ENCODE results near the gene TOP3B. TPM values are rescaled to one million over a fixed set of nuclear protein-coding genes. Genes with fewer than 3 reads are reported as not detected.

The TOP3B gene
- total RNA-seq, 1 donor from 2014 or later: 83.5 TPM

DNA sequence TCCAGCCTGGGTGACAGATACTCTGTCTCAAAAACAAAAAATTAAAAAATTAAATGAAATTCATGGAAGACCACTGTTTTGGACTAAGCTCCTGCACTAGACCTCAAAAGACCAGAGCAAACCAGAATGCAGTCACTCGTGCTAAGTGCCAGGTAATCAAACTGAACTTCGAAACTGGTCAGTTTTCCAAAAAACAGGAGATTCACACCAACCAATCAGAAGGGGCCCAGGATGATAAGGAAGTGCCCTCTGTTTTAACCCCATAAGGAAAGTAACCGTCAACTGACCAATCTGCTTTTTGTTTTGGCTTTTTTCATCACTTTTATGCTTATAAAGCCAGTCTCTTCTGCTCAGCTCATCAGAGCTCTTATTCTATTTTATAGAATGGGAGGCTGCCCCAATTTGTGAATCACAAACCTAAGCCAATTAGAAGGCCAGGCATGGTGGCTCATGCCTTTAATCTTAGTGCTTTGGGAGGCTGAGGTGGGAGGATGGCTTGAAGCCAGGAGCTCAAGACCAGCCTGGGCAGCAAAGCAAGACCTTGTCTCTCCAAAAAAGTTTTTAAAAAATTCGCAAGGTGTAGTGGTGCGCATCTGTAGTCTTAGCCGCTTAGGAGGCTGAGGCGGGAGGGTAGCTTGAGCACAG, 10.1 kb upstream of the TOP3B start:
- H3K4me1 Mint-ChIP-seq (ENCODE audit: low read depth, unreplicated experiment): peaks cover 8% of the 10 kb centered on the region
- H3K36me3 Mint-ChIP-seq (ENCODE audit: unreplicated experiment): peaks cover 8% of the 10 kb centered on the region
- peaks cover 10% of the 10 kb centered on the region for H3K27me3 Mint-ChIP-seq (ENCODE audit: unreplicated experiment)
- no peak for DNase-seq
- H3K9me3 Mint-ChIP-seq (ENCODE audit: unreplicated experiment): no peaks in the 10 kb centered on the region
- H3K27ac Mint-ChIP-seq (ENCODE audit: unreplicated experiment): no peak overlapping the region
- no peak overlapping the region for H3K4me3 Mint-ChIP-seq (ENCODE audit: unreplicated experiment)
- TF ChIP-seq, protein P1, sequence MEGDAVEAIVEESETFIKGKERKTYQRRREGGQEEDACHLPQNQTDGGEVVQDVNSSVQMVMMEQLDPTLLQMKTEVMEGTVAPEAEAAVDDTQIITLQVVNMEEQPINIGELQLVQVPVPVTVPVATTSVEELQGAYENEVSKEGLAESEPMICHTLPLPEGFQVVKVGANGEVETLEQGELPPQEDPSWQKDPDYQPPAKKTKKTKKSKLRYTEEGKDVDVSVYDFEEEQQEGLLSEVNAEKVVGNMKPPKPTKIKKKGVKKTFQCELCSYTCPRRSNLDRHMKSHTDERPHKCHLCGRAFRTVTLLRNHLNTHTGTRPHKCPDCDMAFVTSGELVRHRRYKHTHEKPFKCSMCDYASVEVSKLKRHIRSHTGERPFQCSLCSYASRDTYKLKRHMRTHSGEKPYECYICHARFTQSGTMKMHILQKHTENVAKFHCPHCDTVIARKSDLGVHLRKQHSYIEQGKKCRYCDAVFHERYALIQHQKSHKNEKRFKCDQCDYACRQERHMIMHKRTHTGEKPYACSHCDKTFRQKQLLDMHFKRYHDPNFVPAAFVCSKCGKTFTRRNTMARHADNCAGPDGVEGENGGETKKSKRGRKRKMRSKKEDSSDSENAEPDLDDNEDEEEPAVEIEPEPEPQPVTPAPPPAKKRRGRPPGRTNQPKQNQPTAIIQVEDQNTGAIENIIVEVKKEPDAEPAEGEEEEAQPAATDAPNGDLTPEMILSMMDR (IDR thresholded peaks at IDR 0.05; ENCODE audit: partially characterized antibody, unreplicated experiment): no peak

DNA sequence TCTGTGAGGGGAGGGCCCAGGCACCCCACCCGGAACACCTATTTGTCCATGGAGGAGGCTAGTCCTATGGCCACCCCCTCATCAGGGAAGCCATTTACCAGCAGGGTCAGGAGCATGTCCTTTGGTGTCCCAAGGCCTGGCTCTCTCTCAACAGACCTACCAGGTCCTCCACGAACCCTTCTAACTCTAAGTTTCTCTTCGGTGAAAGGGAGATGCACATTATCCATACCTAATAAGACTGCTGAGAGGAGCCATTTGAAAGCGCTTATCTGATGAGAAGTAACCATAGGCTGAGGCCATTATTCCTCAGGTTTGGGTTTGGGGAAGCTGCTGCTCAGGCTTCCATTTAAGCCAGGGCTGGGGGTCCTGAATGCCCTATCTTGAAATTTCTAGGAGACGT, 9.2 kb upstream of the TOP3B start:
- Mint-ChIP-seq H3K4me3 (ENCODE audit: unreplicated experiment) (no peak overlapping the region), H3K27me3 (ENCODE audit: unreplicated experiment) (peaks cover 10% of the 10 kb centered on the region), H3K27ac (ENCODE audit: unreplicated experiment) (no peak overlapping the region), H3K36me3 (ENCODE audit: unreplicated experiment) (peaks cover 8% of the 10 kb centered on the region), H3K9me3 (ENCODE audit: unreplicated experiment) (no peaks in the 10 kb centered on the region), H3K4me1 (ENCODE audit: low read depth, unreplicated experiment) (peaks cover 8% of the 10 kb centered on the region)
- no peak for DNase-seq
- TF ChIP-seq, protein P1 (IDR thresholded peaks at IDR 0.05; ENCODE audit: partially characterized antibody, unreplicated experiment): no peak

DNA sequence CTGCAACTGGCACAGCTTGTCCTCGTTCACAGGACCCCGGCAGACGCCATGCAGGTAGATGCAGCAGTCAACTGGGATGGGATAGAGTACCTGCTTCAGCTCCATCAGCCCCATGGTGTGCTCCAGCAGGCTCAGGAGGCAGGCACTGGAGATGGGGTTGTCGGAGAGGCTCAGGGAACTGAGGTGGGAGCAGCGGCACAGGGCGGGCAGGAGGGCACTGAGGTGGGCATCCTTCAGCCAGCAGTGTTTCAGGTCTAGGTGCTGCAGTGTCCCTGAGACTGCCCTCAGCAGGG, 8.7 kb upstream of the TOP3B start:
- no peak for DNase-seq
- Mint-ChIP-seq H3K9me3 (ENCODE audit: unreplicated experiment) (no peaks in the 10 kb centered on the region), H3K36me3 (ENCODE audit: unreplicated experiment) (peaks cover 8% of the 10 kb centered on the region), H3K4me3 (ENCODE audit: unreplicated experiment) (no peak overlapping the region), H3K27me3 (ENCODE audit: unreplicated experiment) (peaks cover 10% of the 10 kb centered on the region), H3K4me1 (ENCODE audit: low read depth, unreplicated experiment) (peaks cover 8% of the 10 kb centered on the region), H3K27ac (ENCODE audit: unreplicated experiment) (no peak overlapping the region)
- TF ChIP-seq, protein P1 (IDR thresholded peaks at IDR 0.05; ENCODE audit: partially characterized antibody, unreplicated experiment): no peak

DNA sequence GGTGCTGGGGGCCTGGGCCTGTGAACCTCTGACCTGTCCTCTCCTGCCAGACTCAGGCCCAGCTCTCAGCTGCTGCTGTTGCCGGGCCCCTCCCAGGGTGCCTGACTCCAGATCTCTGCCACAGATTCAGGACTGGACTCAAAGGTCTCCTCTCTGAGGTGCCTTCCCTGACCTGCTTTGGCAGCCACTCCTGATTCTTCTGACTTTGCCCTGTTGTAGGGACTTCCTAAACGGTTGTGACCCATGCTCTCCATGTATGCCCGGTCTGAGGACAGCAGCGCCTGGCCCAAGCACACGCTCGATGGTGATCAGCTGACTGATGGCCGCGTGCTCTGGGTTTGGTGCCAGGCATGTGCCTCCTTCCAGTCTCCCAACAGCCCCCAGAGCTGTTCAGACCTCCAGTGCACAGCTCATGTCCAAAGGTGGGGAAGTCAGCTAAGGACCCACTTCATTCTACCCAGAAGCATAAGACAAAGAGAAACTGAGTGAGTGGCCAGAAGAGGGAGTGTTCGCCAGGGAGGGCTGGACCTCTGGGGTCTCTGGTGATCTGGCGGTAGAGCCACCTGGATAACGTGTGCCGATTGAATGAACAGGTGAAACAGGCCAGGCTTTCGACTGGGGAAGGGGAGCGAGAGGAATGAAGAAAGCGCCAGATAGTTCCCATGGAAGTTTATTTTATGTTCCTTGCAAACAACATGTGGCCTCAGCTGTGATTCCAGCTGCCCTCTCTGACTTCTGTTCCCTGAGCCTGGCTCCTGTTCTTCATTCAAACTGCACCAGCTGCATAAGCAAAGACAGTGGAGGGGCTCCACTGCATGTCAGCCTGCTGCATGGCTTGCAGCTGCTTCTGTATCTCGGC, 8.1 kb upstream of the TOP3B start:
- Mint-ChIP-seq H3K27me3 (ENCODE audit: unreplicated experiment) (peaks cover 10% of the 10 kb centered on the region), H3K4me1 (ENCODE audit: low read depth, unreplicated experiment) (peaks cover 8% of the 10 kb centered on the region), H3K36me3 (ENCODE audit: unreplicated experiment) (peaks cover 3% of the 10 kb centered on the region), H3K4me3 (ENCODE audit: unreplicated experiment) (no peak overlapping the region), H3K9me3 (ENCODE audit: unreplicated experiment) (no peaks in the 10 kb centered on the region), H3K27ac (ENCODE audit: unreplicated experiment) (peak overlapping the region; percentile 4)
- TF ChIP-seq, protein P1 (IDR thresholded peaks at IDR 0.05; ENCODE audit: partially characterized antibody, unreplicated experiment): no peak
- no peak for DNase-seq

DNA sequence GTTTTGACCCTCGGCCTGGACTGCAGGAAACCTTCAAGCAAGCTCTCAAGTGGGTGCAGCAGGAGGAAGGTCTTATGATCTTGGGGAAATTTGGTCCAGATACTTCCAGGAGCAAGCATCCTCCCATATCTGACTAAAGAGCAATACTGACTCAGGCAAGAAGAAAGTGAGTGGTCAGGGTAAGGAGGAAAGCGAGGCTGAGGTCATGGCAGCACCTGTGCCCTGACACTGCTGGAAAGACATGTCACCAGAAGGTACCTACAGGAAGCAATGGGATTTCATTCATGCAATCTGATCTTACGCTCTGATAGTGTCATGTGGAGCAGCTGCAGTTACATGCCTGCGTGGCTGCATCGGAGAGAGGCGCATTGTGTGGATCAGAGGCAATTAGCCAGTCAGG, 6.5 kb upstream of the TOP3B start:
- Mint-ChIP-seq H3K4me3 (ENCODE audit: unreplicated experiment) (no peak overlapping the region), H3K4me1 (ENCODE audit: low read depth, unreplicated experiment) (peaks cover 8% of the 10 kb centered on the region), H3K27me3 (ENCODE audit: unreplicated experiment) (peaks cover 10% of the 10 kb centered on the region), H3K27ac (ENCODE audit: unreplicated experiment) (no peak overlapping the region), H3K9me3 (ENCODE audit: unreplicated experiment) (no peaks in the 10 kb centered on the region), H3K36me3 (ENCODE audit: unreplicated experiment) (no peaks in the 10 kb centered on the region)
- DNase-seq: no peak
- TF ChIP-seq, protein P1 (IDR thresholded peaks at IDR 0.05; ENCODE audit: partially characterized antibody, unreplicated experiment): no peak

All from glutamatergic neuron (in vitro differentiated cells).